Measurements from ENCODE around the gene SERPINB5.

Gene SERPINB5

GRCh38 chr18:63477968-63478367 is 1.2 kb downstream of the SERPINB5 start:
- no peak overlapping the region for H3K4me3 ChIP-seq (replicated peaks; ENCODE audit: low read depth, low read length)
- peak; percentile 3 for DNase-seq (ENCODE audit: low read depth)

GRCh38 chr18:63479826-63480225 is 3.1 kb downstream of the SERPINB5 start:
- no peak overlapping the region for H3K4me3 ChIP-seq (replicated peaks; ENCODE audit: low read depth, low read length)
- no peak for DNase-seq (ENCODE audit: low read depth)
- TF ChIP-seq CTCF (IDR thresholded peaks at IDR 0.05; ENCODE audit: low read length, missing control alignments) = no peak

More at GRCh38 chr18:63477968-63478367, 1.2 kb downstream of the SERPINB5 start:
- TF ChIP-seq CTCF (IDR thresholded peaks at IDR 0.05; ENCODE audit: low read length, missing control alignments) = no peak

GRCh38 chr18:63480476-63480875 is 3.7 kb downstream of the SERPINB5 start:
- DNase-seq (ENCODE audit: low read depth) = no peak
- H3K4me3 ChIP-seq (replicated peaks; ENCODE audit: low read depth, low read length) = no peak overlapping the region
- no peak for TF ChIP-seq CTCF (IDR thresholded peaks at IDR 0.05; ENCODE audit: low read length, missing control alignments)

GRCh38 chr18:63480915-63481314 is 4.2 kb downstream of the SERPINB5 start:
- no peak for DNase-seq (ENCODE audit: low read depth)
- no peak overlapping the region for H3K4me3 ChIP-seq (replicated peaks; ENCODE audit: low read depth, low read length)
- TF ChIP-seq CTCF (IDR thresholded peaks at IDR 0.05; ENCODE audit: low read length, missing control alignments) = no peak

GRCh38 chr18:63487676-63488075 is 10.9 kb downstream of the SERPINB5 start:
- no peak overlapping the region for H3K4me3 ChIP-seq (replicated peaks; ENCODE audit: low read depth, low read length)
- no peak for TF ChIP-seq CTCF (IDR thresholded peaks at IDR 0.05; ENCODE audit: low read length, missing control alignments)
- DNase-seq (ENCODE audit: low read depth) = no peak

- no peak for TF ChIP-seq CTCF (IDR thresholded peaks at IDR 0.05; ENCODE audit: low read length, missing control alignments)
- no peak overlapping the region for H3K4me3 ChIP-seq (replicated peaks; ENCODE audit: low read depth, low read length)
- DNase-seq (ENCODE audit: low read depth) = no peak
Observed at GRCh38 chr18:63488160-63488559, 11.4 kb downstream of the SERPINB5 start.

GRCh38 chr18:63492851-63493250 is 16.1 kb downstream of the SERPINB5 start:
- H3K4me3 ChIP-seq (replicated peaks; ENCODE audit: low read depth, low read length) = no peak overlapping the region
- DNase-seq (ENCODE audit: low read depth) = no peak
- no peak for TF ChIP-seq CTCF (IDR thresholded peaks at IDR 0.05; ENCODE audit: low read length, missing control alignments)
